Vagina (tissue), 2 donors: ENCODE data around the gene ZBED5. TPM values are rescaled to one million over a fixed set of nuclear protein-coding genes. Genes with fewer than 3 reads are reported as not detected.
"Not testable (repeated sequence)": the region's sequence is repeated elsewhere in the genome, so short reads cannot be mapped to it uniquely, and the experiment has no call there.

Experiments used
- DNase-seq, 2 donors: peaks; one replicate each; pipeline ENCODE4 v3.0.0-alpha.2; 2017; ENCODE audit errors: extremely low spot score in 2 of 2
- H3K27ac ChIP-seq: fragments of 200-600 bp; sonication (generic); one replicate; pipeline ENCODE4 v1.5.1; 2019
- H3K27me3 ChIP-seq: fragments of 200-600 bp; sonication (generic); one replicate; pipeline ENCODE4 v1.5.1; 2019
- H3K36me3 ChIP-seq, 2 donors: fragments of 200-600 bp; sonication (generic); one replicate each; pipeline ENCODE4 v1.5.1; 2017 to 2019
- H3K4me1 ChIP-seq: fragments of 200-600 bp; sonication (generic); one replicate; pipeline ENCODE4 v1.5.1; 2019
- H3K4me3 ChIP-seq, 2 donors: fragments of 200-600 bp; sonication (generic); 1 replicate in 1 of 2; 2 replicates in 1 of 2; pipeline ENCODE4 v1.5.1; 2016 to 2019
- H3K9me3 ChIP-seq: fragments of 200-600 bp; sonication (generic); one replicate; pipeline ENCODE4 v1.5.1; 2019
- POLR2A ChIP-seq, 2 donors: fragments of 450-650 bp; IDR thresholded peaks; one replicate each; pipeline ENCODE4 v1.6.1; 2017; ENCODE audit warnings: antibody characterized with exemption in 2 of 2, mild to moderate bottlenecking in 2 of 2, moderate library complexity in 2 of 2
- POLR2AphosphoS5 ChIP-seq, 2 donors: sonication (generic); formaldehyde crosslinking; IDR thresholded peaks; one replicate each; pipeline ENCODE4 v1.9.0; 2017; ENCODE audit warnings: antibody characterized with exemption in 2 of 2, mild to moderate bottlenecking in 2 of 2, low read depth in 1 of 2; ENCODE audit not compliant: insufficient read depth in 1 of 2
- intact Hi-C: fragments of 100-400 bp; cut with DNase I; formaldehyde crosslinking; loops from one replicate; pipeline ENCODE4 v1.15.1; 2023
- total RNA-seq: library from RNA; depleted of rRNA; stranded (reverse); fragments of >200 nt; gene quantifications from one replicate; pipeline ENCODE4 v1.2.3, GENCODE V29; 2016
- TF ChIP-seq, protein P1 (sequence below), 3 experiments: fragments of 450-650 bp in 2 of 3; fragments of 200-600 bp in 1 of 3; sonication (generic) in 1 of 3; IDR thresholded peaks; one replicate each; pipeline ENCODE4 v1.5.1; 2017 to 2019; ENCODE audit warnings: antibody characterized with exemption in 3 of 3, mild to moderate bottlenecking in 2 of 3, moderate library complexity in 2 of 3

The ZBED5 gene
- total RNA-seq, 1 donor from 2014 or later = 40.8 TPM

DNA sequence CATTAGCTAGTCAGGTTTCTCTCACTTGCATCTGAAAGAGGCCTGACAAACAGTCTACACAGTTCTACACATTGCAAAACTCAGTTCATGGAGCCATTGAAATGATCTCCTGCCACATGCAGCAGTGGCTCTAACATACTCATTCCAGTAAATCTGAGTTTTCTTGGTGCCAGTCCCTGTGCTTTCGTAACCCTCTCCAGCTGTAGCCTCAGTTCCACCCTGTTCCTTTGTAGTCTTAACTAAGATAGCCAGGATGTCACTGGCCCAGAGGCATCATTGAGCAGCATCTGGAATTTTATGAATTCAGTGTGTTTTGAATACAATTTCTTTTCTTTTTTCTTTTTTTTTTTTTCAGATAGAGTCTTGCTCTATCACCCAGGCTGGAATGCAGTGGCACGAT lies 37.4 kb upstream of the ZBED5 start:
- H3K27ac ChIP-seq = no peak overlapping the region
- intact Hi-C loops = no loop called here
- no peak for TF ChIP-seq POLR2A (IDR thresholded peaks at IDR 0.05)
- TF ChIP-seq POLR2AphosphoS5 (IDR thresholded peaks at IDR 0.05; ENCODE audit: insufficient read depth in 1 of 2, low read depth in 1 of 2) = no peak
- TF ChIP-seq, protein P1, sequence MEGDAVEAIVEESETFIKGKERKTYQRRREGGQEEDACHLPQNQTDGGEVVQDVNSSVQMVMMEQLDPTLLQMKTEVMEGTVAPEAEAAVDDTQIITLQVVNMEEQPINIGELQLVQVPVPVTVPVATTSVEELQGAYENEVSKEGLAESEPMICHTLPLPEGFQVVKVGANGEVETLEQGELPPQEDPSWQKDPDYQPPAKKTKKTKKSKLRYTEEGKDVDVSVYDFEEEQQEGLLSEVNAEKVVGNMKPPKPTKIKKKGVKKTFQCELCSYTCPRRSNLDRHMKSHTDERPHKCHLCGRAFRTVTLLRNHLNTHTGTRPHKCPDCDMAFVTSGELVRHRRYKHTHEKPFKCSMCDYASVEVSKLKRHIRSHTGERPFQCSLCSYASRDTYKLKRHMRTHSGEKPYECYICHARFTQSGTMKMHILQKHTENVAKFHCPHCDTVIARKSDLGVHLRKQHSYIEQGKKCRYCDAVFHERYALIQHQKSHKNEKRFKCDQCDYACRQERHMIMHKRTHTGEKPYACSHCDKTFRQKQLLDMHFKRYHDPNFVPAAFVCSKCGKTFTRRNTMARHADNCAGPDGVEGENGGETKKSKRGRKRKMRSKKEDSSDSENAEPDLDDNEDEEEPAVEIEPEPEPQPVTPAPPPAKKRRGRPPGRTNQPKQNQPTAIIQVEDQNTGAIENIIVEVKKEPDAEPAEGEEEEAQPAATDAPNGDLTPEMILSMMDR (IDR thresholded peaks at IDR 0.05) = no peak
- H3K36me3 ChIP-seq = no peaks in the 10 kb centered on the region
- no peak for DNase-seq
- no peaks in the 10 kb centered on the region for H3K27me3 ChIP-seq
- H3K9me3 ChIP-seq = no peaks in the 10 kb centered on the region
- peaks cover 25% of the 10 kb centered on the region for H3K4me1 ChIP-seq
- no peak overlapping the region for H3K4me3 ChIP-seq

DNA sequence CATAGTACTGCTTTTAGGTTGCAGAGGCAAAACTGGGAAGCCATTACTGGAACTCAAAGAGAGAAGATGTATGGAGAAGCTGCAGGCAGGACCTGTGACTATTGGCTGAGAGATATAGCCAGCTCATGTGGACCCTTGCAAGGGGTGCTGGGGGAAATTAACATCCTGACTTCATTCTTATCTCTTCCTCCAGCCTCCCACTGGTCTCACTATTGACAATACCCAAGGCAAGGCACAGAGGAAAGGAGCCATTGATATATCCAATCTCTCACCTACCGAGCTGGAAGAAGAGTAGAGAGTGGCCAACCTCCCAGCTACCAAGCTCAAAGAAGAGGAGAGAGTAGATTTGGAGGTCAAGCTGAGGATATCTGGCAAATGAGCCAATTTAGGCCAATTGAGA lies 36.8 kb upstream of the ZBED5 start:
- H3K4me3 ChIP-seq = no peak overlapping the region
- H3K9me3 ChIP-seq = no peaks in the 10 kb centered on the region
- no peak for DNase-seq
- H3K36me3 ChIP-seq = no peaks in the 10 kb centered on the region
- peaks cover 18% of the 10 kb centered on the region for H3K4me1 ChIP-seq
- TF ChIP-seq POLR2AphosphoS5 (IDR thresholded peaks at IDR 0.05; ENCODE audit: insufficient read depth in 1 of 2, low read depth in 1 of 2) = no peak
- TF ChIP-seq, protein P1 (IDR thresholded peaks at IDR 0.05) = no peak
- no peak for TF ChIP-seq POLR2A (IDR thresholded peaks at IDR 0.05)
- H3K27ac ChIP-seq = no peak overlapping the region
- H3K27me3 ChIP-seq = no peaks in the 10 kb centered on the region
- intact Hi-C loops = no loop called here

DNA sequence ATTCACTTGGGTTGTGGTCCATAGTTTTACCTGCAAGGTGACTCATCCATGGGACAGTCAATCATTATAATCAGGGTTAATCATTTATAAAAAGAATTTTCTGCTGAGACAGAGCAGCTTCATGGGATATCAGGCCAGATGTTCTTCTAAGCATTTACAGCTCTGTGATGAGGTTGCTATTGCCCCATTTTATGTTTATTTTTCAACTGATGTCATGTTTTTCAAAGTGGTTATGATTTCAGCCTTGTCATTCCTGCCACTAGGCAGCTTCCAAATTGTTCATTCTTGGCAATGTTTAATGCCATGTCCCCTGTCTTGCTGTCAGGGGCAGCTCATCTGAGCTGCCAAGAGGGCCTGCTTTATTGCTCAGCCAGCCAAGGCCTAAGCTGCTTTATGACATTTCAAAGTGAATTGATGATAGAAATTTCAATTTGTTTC lies 35.9 kb upstream of the ZBED5 start:
- Histone ChIP-seq H3K27me3 (no peaks in the 10 kb centered on the region), H3K9me3 (no peaks in the 10 kb centered on the region), H3K27ac (no peak overlapping the region), H3K4me3 (no peak overlapping the region), H3K36me3 (no peaks in the 10 kb centered on the region), H3K4me1 (peaks cover 9% of the 10 kb centered on the region)
- no peak for DNase-seq
- TF ChIP-seq, protein P1 (IDR thresholded peaks at IDR 0.05) = no peak
- TF ChIP-seq POLR2AphosphoS5 (IDR thresholded peaks at IDR 0.05; ENCODE audit: insufficient read depth in 1 of 2, low read depth in 1 of 2) (no peak), POLR2A (IDR thresholded peaks at IDR 0.05) (no peak)
- intact Hi-C loops = no loop called here

DNA sequence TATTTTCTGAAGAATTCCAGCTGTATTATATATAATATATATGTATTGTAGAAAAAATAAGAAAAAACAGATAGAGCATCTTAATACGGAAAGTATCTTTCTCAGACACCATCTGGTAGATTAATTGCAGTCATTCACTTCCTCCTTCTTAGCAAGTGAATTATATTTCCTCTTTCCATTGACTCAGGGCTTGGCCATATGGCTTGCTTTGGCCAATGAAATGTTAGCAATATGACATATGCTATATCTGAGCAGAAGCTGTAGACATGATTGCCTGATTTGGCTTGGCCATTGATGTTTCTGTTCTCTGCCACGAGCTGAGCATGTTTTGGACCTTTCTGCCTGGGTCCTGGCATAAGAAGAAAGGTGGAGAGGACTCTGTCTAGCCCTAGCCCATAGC lies 34.4 kb upstream of the ZBED5 start:
- intact Hi-C loops = no loop called here
- no peak for DNase-seq
- TF ChIP-seq POLR2A (IDR thresholded peaks at IDR 0.05) = no peak
- no peak for TF ChIP-seq POLR2AphosphoS5 (IDR thresholded peaks at IDR 0.05; ENCODE audit: insufficient read depth in 1 of 2, low read depth in 1 of 2)
- TF ChIP-seq, protein P1 (IDR thresholded peaks at IDR 0.05) = no peak
- H3K27me3 ChIP-seq = no peaks in the 10 kb centered on the region
- H3K4me3 ChIP-seq = no peak overlapping the region
- no peaks in the 10 kb centered on the region for H3K4me1 ChIP-seq
- H3K27ac ChIP-seq = no peak overlapping the region
- H3K36me3 ChIP-seq = no peaks in the 10 kb centered on the region
- H3K9me3 ChIP-seq = no peaks in the 10 kb centered on the region

DNA sequence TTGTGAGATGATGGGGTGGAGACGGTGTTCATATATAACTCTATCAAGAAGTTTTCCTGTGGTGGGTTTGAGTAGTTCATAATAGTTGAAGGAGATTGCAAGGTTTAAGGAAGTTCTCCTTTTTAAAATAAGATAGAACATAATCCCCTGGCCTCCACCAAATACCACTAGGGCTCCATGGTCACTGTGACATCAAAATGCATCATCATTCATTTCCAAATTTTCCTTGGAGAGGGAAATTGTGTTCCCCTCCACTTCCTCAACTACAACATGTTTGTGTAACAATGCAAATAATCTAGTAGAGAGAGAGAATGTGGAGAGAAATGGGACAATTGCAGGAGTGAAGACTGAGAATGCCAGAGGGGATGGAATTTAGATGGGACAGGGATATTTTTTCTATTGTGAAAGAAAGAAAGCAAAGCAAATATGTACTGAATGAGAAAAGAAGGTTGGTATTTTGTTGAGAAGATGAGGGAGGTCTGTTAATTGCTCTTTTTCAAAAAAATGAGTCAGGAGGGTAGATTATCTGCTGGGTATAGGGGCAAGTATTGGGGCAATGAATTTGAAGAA lies 33.4 kb upstream of the ZBED5 start:
- TF ChIP-seq POLR2AphosphoS5 (IDR thresholded peaks at IDR 0.05; ENCODE audit: insufficient read depth in 1 of 2, low read depth in 1 of 2) (no peak), POLR2A (IDR thresholded peaks at IDR 0.05) (no peak)
- TF ChIP-seq, protein P1 (IDR thresholded peaks at IDR 0.05) = no peak
- no peak for DNase-seq
- Histone ChIP-seq H3K36me3 (no peaks in the 10 kb centered on the region), H3K9me3 (no peaks in the 10 kb centered on the region), H3K4me3 (no peak overlapping the region), H3K4me1 (no peaks in the 10 kb centered on the region), H3K27me3 (no peaks in the 10 kb centered on the region), H3K27ac (no peak overlapping the region)
- intact Hi-C loops = no loop called here

DNA sequence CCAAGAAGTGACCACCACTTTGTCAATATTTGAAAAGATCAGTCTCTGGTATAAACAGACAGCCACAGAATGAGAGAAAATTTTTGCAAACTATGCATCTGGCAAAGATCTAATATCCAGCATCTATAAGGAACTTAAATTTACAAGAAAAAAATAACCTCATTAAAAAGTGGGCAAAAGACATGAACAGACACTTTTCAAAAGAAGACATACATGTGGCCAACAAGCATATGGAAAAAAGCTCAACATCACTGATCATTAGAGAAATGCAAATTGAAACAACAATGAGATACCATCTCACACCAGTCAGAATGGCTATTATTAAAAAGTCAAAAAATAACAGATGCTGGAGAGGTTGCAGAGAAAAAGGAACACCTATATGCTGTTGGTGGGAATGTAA lies 32.2 kb upstream of the ZBED5 start:
- H3K4me1 ChIP-seq, H3K27me3 ChIP-seq, H3K4me3 ChIP-seq, H3K27ac ChIP-seq, DNase-seq, intact Hi-C loops, H3K36me3 ChIP-seq, H3K9me3 ChIP-seq: not testable (repeated sequence)
